Brain microvascular endothelial cell (primary cell): ENCODE results near the gene RUNX1.
"Not testable (repeated sequence)": the region's sequence is repeated elsewhere in the genome, so short reads cannot be mapped to it uniquely, and the experiment has no call there.

Source experiments
- DNase-seq: peaks from one replicate; pipeline ENCODE4 v3.0.0-alpha.2; 2020
- H3K27ac ChIP-seq: fragments of 250-450 bp; sonication (Bioruptor Pico); 2 replicates; pipeline ENCODE4 v1.5.1; 2020; ENCODE audit warnings: mild to moderate bottlenecking, moderate library complexity
- H3K27me3 ChIP-seq: fragments of 250-450 bp; sonication (Bioruptor Pico); replicated peaks from 2 replicates; pipeline ENCODE4 v1.5.1; 2020; ENCODE audit warnings: mild to moderate bottlenecking
- H3K36me3 ChIP-seq: fragments of 250-450 bp; sonication (Bioruptor Pico); replicated peaks from 2 replicates; pipeline ENCODE4 v1.5.1; 2020; ENCODE audit warnings: mild to moderate bottlenecking
- H3K4me3 ChIP-seq: 2 replicates; pipeline ENCODE4 v1.5.1; 2011; ENCODE audit warnings: low read depth, mild to moderate bottlenecking, control low read depth, low read length, moderate library complexity
- CTCF ChIP-seq: IDR thresholded peaks from 2 replicates; pipeline ENCODE4 v1.5.1; 2011; ENCODE audit warnings: low read depth, mild to moderate bottlenecking, moderate library complexity, low read length, control low read depth, inconsistent platforms; ENCODE audit errors: missing control alignments
- in situ Hi-C: cut with HindIII; loops from 2 replicates; pipeline ENCODE4 v1.10.0; 2017; ENCODE audit warnings: low sequenced_read_pairs, low pct_ligation_motif_present

The RUNX1 gene

GRCh38 chr21:34968414-34969333, 80.4 kb downstream of the RUNX1 start:
- Histone ChIP-seq H3K36me3 (no peaks in the 10 kb centered on the region), H3K27ac (no peak overlapping the region), H3K4me3 (no peak overlapping the region), H3K27me3 (no peaks in the 10 kb centered on the region)
- in situ Hi-C loops = no loop called here
- TF ChIP-seq CTCF = no peak
- DNase-seq = no peak

DNA sequence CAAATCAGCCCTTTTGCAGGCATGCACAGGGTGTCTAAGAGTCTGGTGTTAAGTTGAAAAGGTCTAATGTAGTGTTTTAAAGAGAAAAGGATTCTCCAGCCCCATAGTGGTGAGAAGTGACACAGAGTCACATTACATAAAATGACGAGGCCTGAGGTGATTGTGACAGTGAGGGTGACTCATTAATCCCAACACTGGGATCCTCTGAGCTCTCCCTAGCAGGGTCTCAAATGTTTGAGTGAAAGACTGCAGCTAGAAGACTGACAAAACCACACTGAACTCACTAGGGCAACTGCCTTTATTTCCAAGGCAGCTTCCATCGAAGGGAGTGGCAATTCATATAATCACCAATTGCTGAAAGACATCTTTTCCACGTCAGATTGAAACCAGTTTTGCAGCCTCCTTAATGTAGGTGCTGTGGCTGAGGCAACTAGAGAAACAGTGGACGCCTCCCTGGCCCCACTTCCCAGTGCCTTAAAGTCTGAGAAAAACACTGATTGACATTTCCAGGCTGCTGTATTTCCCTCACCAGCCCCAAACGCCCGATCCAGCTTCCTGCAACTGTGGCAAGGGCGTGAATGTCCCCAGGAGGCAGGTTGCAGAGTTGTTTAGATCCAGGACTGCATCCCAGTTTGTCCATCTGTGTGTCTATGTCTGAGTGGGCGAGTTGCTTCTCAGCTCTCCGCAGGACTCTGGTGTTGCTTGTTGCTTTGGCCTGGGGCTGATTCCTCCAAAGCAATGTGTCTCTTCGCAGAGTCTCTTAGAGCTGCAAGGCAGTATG, 81.4 kb downstream of the RUNX1 start:
- TF ChIP-seq CTCF = no peak
- in situ Hi-C loops = no loop called here
- no peak for DNase-seq
- Histone ChIP-seq H3K27ac (no peak overlapping the region), H3K36me3 (no peaks in the 10 kb centered on the region), H3K27me3 (no peaks in the 10 kb centered on the region), H3K4me3 (no peak overlapping the region)

GRCh38 chr21:34966881-34967280, 82.2 kb downstream of the RUNX1 start:
- DNase-seq, H3K27ac ChIP-seq, H3K36me3 ChIP-seq, H3K4me3 ChIP-seq, H3K27me3 ChIP-seq, in situ Hi-C loops: not testable (repeated sequence)

DNA sequence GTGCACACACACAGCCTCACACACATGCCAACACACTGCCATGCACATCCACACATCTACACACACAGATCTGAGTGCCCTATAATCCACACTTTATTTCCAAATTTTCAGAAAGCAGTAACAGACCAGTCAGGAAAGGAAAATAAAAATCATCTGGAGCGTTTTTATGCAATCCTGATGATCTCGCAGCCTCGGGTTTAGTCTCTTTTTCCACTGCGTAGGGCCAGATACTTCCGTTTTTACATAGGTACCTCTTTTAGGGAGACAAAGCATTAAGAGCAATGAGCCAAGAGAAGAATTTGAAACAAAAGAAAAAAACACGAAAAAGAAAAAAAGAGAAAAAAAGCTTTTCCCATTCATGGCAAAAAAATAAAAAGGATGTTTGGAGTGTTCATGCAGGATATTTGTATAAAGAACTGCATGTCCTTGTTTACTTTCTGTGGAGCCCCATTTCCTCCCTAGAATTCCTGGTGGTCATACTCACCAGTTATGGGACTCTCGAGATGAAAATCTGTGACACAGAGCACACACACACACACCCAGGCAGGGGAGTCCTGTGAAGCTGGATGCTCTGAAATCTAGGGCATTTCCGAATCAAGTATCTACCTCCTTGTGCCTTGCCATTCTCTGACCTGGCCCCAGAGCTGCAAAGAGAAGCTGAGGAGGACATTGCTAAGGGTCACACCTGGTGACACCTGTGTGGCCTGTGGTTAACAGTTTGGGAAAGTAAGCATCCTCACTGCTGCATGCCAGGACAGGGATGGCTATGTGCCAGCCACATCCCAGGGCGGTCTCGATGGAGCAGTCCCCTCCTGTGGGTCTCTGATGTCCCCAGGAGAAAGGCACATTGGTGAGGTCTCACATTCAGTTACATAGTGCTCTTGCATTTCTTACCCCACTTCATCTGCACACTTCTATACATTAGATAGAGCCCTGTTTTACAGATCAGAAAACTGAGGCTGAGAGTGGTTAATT, 83.6 kb downstream of the RUNX1 start:
- H3K27me3 ChIP-seq = no peaks in the 10 kb centered on the region
- H3K4me3 ChIP-seq = peak overlapping the region; percentile 0
- no peak overlapping the region for H3K27ac ChIP-seq
- TF ChIP-seq CTCF = no peak
- in situ Hi-C loops = no loop called here
- H3K36me3 ChIP-seq = no peaks in the 10 kb centered on the region
- DNase-seq = no peak

- no peak for DNase-seq
- no peak overlapping the region for H3K27ac ChIP-seq
- H3K27me3 ChIP-seq = no peaks in the 10 kb centered on the region
- in situ Hi-C loops = no loop called here
- no peak for TF ChIP-seq CTCF
- no peak overlapping the region for H3K4me3 ChIP-seq
- no peaks in the 10 kb centered on the region for H3K36me3 ChIP-seq
Measured at GRCh38 chr21:34962586-34963222, 86.4 kb downstream of the RUNX1 start.
